ENCODE data around the gene ABHD8. TPM values are rescaled to one million over a fixed set of nuclear protein-coding genes. Genes with fewer than 3 reads are reported as not detected.

The ABHD8 gene
- total and polyA plus RNA-seq, 7 experiments from 2014 or later = 7.0 to 12.4 (median 9.5) TPM

DNA sequence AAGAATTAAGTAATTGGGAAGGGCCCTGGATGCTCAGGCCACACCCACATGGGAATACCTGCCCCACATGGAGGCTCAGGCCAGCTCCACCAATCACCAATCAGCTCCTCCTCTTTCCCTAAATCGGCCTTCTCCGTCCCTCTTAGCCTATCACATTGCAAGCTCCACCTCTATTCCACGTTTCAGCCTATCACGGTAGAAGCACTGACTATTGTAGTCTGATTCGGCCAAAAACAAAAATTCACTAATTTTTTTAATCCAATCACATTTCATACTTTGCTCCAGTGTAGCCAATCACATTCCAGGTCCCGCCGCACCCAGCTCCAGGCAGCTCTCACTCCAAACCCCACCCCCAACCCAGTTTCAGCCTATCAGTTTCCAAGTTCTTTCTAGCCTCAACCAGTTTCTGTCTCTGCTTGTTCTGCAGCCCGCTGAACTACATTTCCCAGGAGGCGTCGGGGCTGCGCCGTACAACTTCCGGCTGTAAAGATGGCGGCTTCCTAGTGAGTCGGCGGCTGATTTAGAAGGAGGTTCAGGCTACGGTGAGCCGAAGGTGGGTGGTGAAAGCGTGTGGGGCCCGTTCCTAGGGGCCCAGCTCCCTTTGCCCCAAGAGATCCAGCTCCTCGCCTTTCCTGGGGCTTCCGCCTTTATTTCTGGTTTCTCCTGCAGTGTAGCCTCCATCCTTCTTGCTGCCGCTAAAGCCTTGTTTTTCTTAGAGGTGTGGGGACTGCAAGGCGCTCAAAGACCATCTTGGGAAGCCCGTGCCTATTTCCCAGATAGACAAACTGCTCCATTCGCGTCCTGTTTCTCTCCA lies 36.0 kb downstream of the ABHD8 start, which contains the start of gene BABAM1:
Gene BABAM1 (plus strand): TSS at position 469 of the 814 bp plus-strand sequence. CDS start 1,364 bp downstream, outside the sequence.
- no peaks in the 10 kb centered on the region for H3K9me3 ChIP-seq (ENCODE audit: control insufficient read depth in 2 of 3, low read length in 3 of 3)
- H3K27ac ChIP-seq (ENCODE audit: low read depth, low read length) = peak within 1 kb of the TSS; percentile 76
- Mint-ChIP-seq H3K4me3 (peak within 1 kb of the TSS; percentile 68 to 92 (median 84)), H3K4me1 (peaks cover 8 to 30% (median 22%) of the 10 kb centered on the region in 7 donors), H3K9me3 (peaks cover 0 to 4% (median 0%) of the 10 kb centered on the region in 11 donors), H3K27ac (peak within 1 kb of the TSS; percentile 69 to 93 (median 82)), H3K27me3 (peaks cover 0 to 2% (median 0%) of the 10 kb centered on the region in 5 donors), H3K36me3 (peaks cover 0 to 7% (median 4%) of the 10 kb centered on the region in 5 donors)
- ATAC-seq = peak; percentile 96
- no peaks in the 10 kb centered on the region for H3K27me3 ChIP-seq (ENCODE audit: control insufficient read depth in 2 of 2, insufficient read depth in 2 of 2, low read length in 2 of 2)
- intact Hi-C loops (cut with micrococcal nuclease) = loop anchor here (1.0 to 2.0 kb wide), 13 partner anchors 20 to 266 kb away; partner anchors contain the start of genes GTPBP3 (in 2 of the 2), HAUS8 (in 2 of the 2), MRPL34 (in 2 of the 2) and MYO9B (in 2 of the 2)
- peaks cover 6 to 18% of the 10 kb centered on the region in 2 donors for H3K4me1 ChIP-seq (ENCODE audit: control insufficient read depth in 2 of 2, insufficient read depth in 2 of 2, low read length in 2 of 2)
- peak within 1 kb of the TSS; percentile 84 for H3K4me3 ChIP-seq (ENCODE audit: low read length)
- DNase-seq = peak; percentile 69 to 99 (median 99)
- peaks cover 0 to 24% (median 6%) of the 10 kb centered on the region in 3 experiments for H3K36me3 ChIP-seq (ENCODE audit: control insufficient read depth in 2 of 3, insufficient read depth in 3 of 3, low read length in 3 of 3)
- CTCF ChIA-PET = interaction anchor here (0.6 to 1.4 kb wide), 8 partner anchors 12 to 143 kb away, joined by 3 to 14 read pairs (median 4); partner anchors contain the start of gene MRPL34
- POLR2A ChIA-PET = interaction anchor here (0.6 to 3.4 kb wide), 23 partner anchors 9 to 607 kb away, joined by 3 to 18 read pairs (median 4); partner anchors contain the start of genes DDA1, MVB12A, OCEL1 and PGLS

DNA sequence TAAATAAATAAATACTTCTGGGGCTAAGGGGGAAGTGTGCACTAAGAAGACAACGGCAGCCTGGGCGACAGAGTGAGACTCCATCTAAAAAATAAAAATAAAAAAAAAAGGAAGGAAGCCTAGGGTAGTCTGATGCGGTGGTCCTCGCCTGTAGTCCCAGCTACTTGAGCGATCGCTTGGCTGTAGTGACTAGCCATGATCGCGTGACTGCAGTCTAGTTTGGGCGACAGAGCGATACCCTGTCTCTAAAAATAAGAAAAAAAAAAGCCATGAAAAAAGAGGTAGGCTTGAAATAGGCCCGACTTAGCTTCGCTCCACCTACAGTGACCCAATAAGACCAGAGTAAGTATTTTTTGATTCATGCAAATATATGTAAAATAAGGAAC lies 36.6 kb downstream of the ABHD8 start:
- CTCF ChIA-PET = interaction anchor here (0.6 to 1.4 kb wide), 9 partner anchors 13 to 1056 kb away, joined by 3 to 14 read pairs (median 4); partner anchors contain the start of genes LSM4 and MRPL34
- Mint-ChIP-seq H3K9me3 (peaks cover 0 to 4% (median 0%) of the 10 kb centered on the region in 11 donors), H3K36me3 (peaks cover 0 to 7% (median 4%) of the 10 kb centered on the region in 5 donors)

DNA sequence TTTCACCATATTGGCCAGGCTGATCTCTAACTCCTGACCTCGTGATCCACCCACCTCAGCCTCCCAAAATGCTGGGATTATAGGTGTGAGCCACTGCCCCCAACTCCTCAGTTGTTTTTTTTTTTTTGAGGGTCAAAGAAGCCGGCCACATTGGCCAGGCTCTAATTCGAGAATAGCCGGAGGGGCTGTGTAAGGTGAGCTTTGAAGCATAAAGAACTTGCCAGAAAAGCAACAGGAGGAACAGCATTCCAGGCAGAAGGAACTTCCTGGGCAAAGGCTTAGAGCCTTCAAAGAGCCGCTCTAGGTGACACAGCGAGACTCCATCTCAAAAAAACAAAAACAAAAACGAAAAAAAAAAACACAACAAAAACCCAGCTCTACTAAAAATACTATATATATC lies 37.2 kb downstream of the ABHD8 start:
- Mint-ChIP-seq H3K4me1 (peaks cover 8 to 31% (median 22%) of the 10 kb centered on the region in 7 donors), H3K9me3 (peaks cover 0 to 4% (median 0%) of the 10 kb centered on the region in 11 donors), H3K27me3 (peaks cover 0 to 2% (median 0%) of the 10 kb centered on the region in 5 donors), H3K36me3 (peaks cover 0 to 4% (median 0%) of the 10 kb centered on the region in 5 donors), H3K4me3 (peak overlapping the region in 1 of 10 donors; percentile 9), H3K27ac (peak overlapping the region in 2 of 9 donors; percentile 30 to 82)
- H3K9me3 ChIP-seq (ENCODE audit: control insufficient read depth in 2 of 3, low read length in 3 of 3) = no peaks in the 10 kb centered on the region
- H3K27ac ChIP-seq (ENCODE audit: low read depth, low read length) = no peak overlapping the region
- intact Hi-C loops (cut with micrococcal nuclease) = loop anchor here in 1 of 2 donors (2.0 kb wide), 2 partner anchors 19 to 31 kb away; no protein-coding TSS in a partner anchor
- no peak overlapping the region for H3K4me3 ChIP-seq (ENCODE audit: low read length)
- ATAC-seq (no peak), DNase-seq (no peak)
- POLR2A ChIA-PET = interaction anchor here (0.8 to 3.4 kb wide), 11 partner anchors 7 to 605 kb away, joined by 3 to 18 read pairs (median 6); partner anchors contain the start of genes OCEL1 and USE1
- peaks cover 6 to 18% of the 10 kb centered on the region in 2 donors for H3K4me1 ChIP-seq (ENCODE audit: control insufficient read depth in 2 of 2, insufficient read depth in 2 of 2, low read length in 2 of 2)
- CTCF ChIA-PET = interaction anchor here (0.6 to 1.5 kb wide), 5 partner anchors 13 to 1057 kb away, joined by 3 to 5 read pairs (median 5); partner anchors contain the start of gene LSM4
- H3K36me3 ChIP-seq (ENCODE audit: control insufficient read depth in 2 of 3, insufficient read depth in 3 of 3, low read length in 3 of 3) = peaks cover 0 to 13% (median under 1%) of the 10 kb centered on the region in 3 experiments
- H3K27me3 ChIP-seq (ENCODE audit: control insufficient read depth in 2 of 2, insufficient read depth in 2 of 2, low read length in 2 of 2) = no peaks in the 10 kb centered on the region

More for the DNA sequence above, 36.6 kb downstream of the ABHD8 start:
- Histone ChIP-seq H3K36me3 (ENCODE audit: control insufficient read depth in 2 of 3, insufficient read depth in 3 of 3, low read length in 3 of 3) (peaks cover 0 to 18% (median 6%) of the 10 kb centered on the region in 3 experiments), H3K4me1 (ENCODE audit: control insufficient read depth in 2 of 2, insufficient read depth in 2 of 2, low read length in 2 of 2) (peaks cover 6 to 18% of the 10 kb centered on the region in 2 donors), H3K27ac (ENCODE audit: low read depth, low read length) (peak overlapping the region; percentile 48), H3K4me3 (ENCODE audit: low read length) (peak overlapping the region; percentile 38), H3K9me3 (ENCODE audit: control insufficient read depth in 2 of 3, low read length in 3 of 3) (no peaks in the 10 kb centered on the region), H3K27me3 (ENCODE audit: control insufficient read depth in 2 of 2, insufficient read depth in 2 of 2, low read length in 2 of 2) (no peaks in the 10 kb centered on the region)
- intact Hi-C loops (cut with micrococcal nuclease) = loop anchor here in 1 of 2 donors (2.0 kb wide), 2 partner anchors 20 to 32 kb away; no protein-coding TSS in a partner anchor
- ATAC-seq (no peak), DNase-seq (no peak)
- H3K4me3 Mint-ChIP-seq = peak overlapping the region; percentile 68 to 92 (median 84)
- peaks cover 8 to 30% (median 22%) of the 10 kb centered on the region in 7 donors for H3K4me1 Mint-ChIP-seq
- POLR2A ChIA-PET = interaction anchor here (0.6 to 3.4 kb wide), 19 partner anchors 8 to 606 kb away, joined by 3 to 18 read pairs (median 6); partner anchors contain the start of genes DDA1, MVB12A, OCEL1 and USE1
- peak overlapping the region; percentile 69 to 93 (median 82) for H3K27ac Mint-ChIP-seq
- peaks cover 0 to 2% (median 0%) of the 10 kb centered on the region in 5 donors for H3K27me3 Mint-ChIP-seq

DNA sequence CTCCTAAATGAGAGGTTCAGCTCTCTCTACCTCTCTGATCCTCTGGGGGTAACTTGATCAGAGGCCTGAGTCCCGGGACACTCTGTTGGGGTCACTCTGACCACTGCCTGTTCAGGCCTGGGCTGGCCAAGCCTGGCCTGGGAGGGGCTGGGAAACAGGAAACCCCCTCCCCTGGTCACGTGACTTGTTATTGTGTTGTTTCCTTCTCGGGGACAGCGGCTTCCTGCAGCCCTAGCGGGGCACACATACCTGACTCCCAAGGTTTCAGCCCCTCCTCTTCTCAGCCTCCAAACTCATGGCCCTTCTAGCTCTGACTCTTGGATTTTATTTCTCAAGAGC lies 38.6 kb downstream of the ABHD8 start, which contains the start of gene USHBP1:
Gene USHBP1 (minus strand): TSS at position 105 of the 339 bp plus-strand sequence. CDS start 446 bp downstream, outside the sequence.
- peaks cover 0 to 6% (median 0%) of the 10 kb centered on the region in 3 experiments for H3K36me3 ChIP-seq (ENCODE audit: control insufficient read depth in 2 of 3, insufficient read depth in 3 of 3, low read length in 3 of 3)
- peaks cover 6 to 18% of the 10 kb centered on the region in 2 donors for H3K4me1 ChIP-seq (ENCODE audit: control insufficient read depth in 2 of 2, insufficient read depth in 2 of 2, low read length in 2 of 2)
- DNase-seq = no peak
- Mint-ChIP-seq H3K36me3 (no peaks in the 10 kb centered on the region), H3K27me3 (peaks cover 0 to 2% (median 0%) of the 10 kb centered on the region in 5 donors), H3K27ac (peak within 1 kb of the TSS in 8 of 9 donors; percentile 0 to 82 (median 43)), H3K4me1 (peaks cover 13 to 32% (median 26%) of the 10 kb centered on the region in 7 donors), H3K4me3 (peak within 1 kb of the TSS in 2 of 10 donors; percentile 38 to 52), H3K9me3 (peaks cover 0 to 4% (median 0%) of the 10 kb centered on the region in 11 donors)
- no peak for ATAC-seq
- no peak within 1 kb of the TSS for H3K4me3 ChIP-seq (ENCODE audit: low read length)
- H3K27ac ChIP-seq (ENCODE audit: low read depth, low read length) = no peak within 1 kb of the TSS
- no peaks in the 10 kb centered on the region for H3K9me3 ChIP-seq (ENCODE audit: control insufficient read depth in 2 of 3, low read length in 3 of 3)
- H3K27me3 ChIP-seq (ENCODE audit: control insufficient read depth in 2 of 2, insufficient read depth in 2 of 2, low read length in 2 of 2) = no peaks in the 10 kb centered on the region
- CTCF ChIA-PET = interaction anchor here (1.1 to 1.5 kb wide), 4 partner anchors 16 to 192 kb away, joined by 3 to 5 read pairs (median 4); no protein-coding TSS in a partner anchor
- POLR2A ChIA-PET = interaction anchor here (1.0 to 1.8 kb wide), 4 partner anchors 19 to 50 kb away, joined by 3 to 6 read pairs (median 4); partner anchors contain the start of gene USE1
- intact Hi-C loops (cut with micrococcal nuclease) = no loop called here

DNA sequence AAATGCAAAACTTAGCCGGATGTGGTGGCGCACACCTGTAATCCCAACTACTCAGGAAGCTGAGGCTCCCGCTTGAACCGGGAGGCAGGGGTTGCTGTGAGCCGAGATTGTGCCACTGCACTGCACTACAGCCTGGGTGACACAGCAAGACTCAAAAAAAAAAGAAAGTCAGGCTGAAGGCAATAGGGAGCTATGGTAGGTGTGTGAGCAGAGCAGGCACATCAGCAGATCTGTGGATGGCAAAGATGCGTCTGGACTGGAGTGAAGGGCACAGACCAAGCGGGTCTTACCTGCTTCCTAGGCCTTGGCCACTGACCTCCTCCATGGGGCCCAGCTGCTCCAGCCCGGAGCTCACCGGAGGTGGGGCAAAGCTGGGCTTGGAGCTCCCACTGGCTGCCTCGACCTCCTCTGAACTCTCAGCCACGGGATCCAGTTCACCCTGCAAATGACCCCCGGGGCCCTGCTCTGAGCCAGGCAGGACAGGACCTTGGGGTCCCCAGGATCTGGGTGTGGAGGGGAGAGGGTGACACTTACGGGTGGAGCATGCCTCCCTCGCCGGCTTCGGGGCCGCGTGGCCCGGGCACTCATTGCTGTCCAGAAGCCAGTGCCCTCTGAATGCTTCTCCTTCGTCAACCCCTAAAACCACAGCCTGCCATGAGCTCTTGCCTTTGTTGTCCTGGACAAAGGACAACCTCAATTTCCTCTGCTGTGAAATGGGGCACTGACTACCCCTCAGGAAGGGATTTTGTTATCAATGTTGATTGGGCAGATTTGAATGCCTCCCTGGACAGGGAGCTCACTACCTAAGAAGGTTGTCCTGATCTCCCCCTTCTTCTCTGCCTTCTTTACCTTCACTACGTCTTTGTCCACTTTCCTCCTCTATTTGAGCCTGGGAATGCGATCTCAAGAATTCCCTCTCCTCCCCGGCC lies 39.2 kb downstream of the ABHD8 start:
- DNase-seq (no peak), ATAC-seq (no peak)
- Histone ChIP-seq H3K4me1 (ENCODE audit: control insufficient read depth in 2 of 2, insufficient read depth in 2 of 2, low read length in 2 of 2) (peaks cover 6 to 18% of the 10 kb centered on the region in 2 donors), H3K36me3 (ENCODE audit: control insufficient read depth in 2 of 3, insufficient read depth in 3 of 3, low read length in 3 of 3) (peaks cover 0 to 3% (median 0%) of the 10 kb centered on the region in 3 experiments), H3K4me3 (ENCODE audit: low read length) (no peak overlapping the region), H3K27ac (ENCODE audit: low read depth, low read length) (no peak overlapping the region), H3K27me3 (ENCODE audit: control insufficient read depth in 2 of 2, insufficient read depth in 2 of 2, low read length in 2 of 2) (no peaks in the 10 kb centered on the region), H3K9me3 (ENCODE audit: control insufficient read depth in 2 of 3, low read length in 3 of 3) (no peaks in the 10 kb centered on the region)
- Mint-ChIP-seq H3K27ac (peak overlapping the region in 7 of 9 donors; percentile 0 to 82 (median 47)), H3K36me3 (no peaks in the 10 kb centered on the region), H3K4me3 (peak overlapping the region in 2 of 10 donors; percentile 38 to 52), H3K4me1 (peaks cover 13 to 32% (median 26%) of the 10 kb centered on the region in 7 donors), H3K27me3 (peaks cover 0 to 2% (median 0%) of the 10 kb centered on the region in 5 donors), H3K9me3 (peaks cover 0 to 4% (median 0%) of the 10 kb centered on the region in 11 donors)
- intact Hi-C loops (cut with micrococcal nuclease) = no loop called here
- ChIA-PET CTCF (interaction anchor here (1.1 to 1.3 kb wide), 2 partner anchors 29 to 192 kb away, joined by 4 read pairs; no protein-coding TSS in a partner anchor), POLR2A (interaction anchor here (0.6 to 1.8 kb wide), 7 partner anchors 8 to 480 kb away, joined by 3 to 6 read pairs (median 4); partner anchors contain the start of gene USE1)

Data from naive thymus-derived CD4-positive, alpha-beta T cell (primary cell).